GM21619 (cell line): ENCODE data around the gene BEGAIN.

ENCODE experiments used
- ATAC-seq: cut with Tn5 transposase; IDR thresholded peaks from one replicate; pipeline ENCODE4 v1.9.1; 2021; ENCODE audit not compliant: unreplicated experiment

The BEGAIN gene

DNA sequence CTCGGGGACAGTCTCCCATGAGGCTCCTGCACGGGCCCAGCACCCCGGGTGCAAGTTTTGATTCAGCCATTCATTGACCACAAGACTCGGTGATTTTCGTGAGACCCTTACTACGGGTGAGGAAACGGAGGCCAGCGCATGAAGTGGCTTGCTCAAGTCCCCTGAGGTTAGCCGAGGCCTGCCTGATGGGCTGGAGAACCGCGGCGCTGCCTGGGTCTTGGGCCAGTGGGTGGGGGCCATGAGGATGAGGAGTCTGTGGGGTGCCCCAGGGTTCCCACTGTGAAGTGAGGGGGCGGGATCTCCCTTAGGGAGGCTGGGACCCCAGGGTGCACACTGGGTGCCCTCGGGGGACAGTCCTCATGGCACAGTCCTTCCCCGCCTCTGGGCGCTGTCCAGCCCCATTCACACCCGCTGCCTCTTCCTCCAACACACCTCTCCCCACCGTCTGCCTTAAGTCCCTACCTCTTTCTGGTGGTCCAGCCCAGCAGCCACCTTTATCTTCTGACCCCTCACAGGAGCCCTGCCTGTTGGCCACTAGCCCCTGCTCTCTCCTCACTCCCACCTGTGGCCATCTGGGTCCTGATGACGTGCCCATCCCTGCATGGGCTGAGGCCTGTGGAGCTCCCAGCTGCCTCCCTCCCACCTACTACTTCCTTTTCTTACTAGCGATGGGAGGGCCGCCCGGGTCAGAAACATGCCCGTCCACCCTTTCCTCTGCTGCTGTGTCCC is 16.3 kb downstream of the BEGAIN start:
- no peak for ATAC-seq

GRCh38 chr14:100569734-100570286 is 17.4 kb downstream of the BEGAIN start:
- no peak for ATAC-seq

DNA sequence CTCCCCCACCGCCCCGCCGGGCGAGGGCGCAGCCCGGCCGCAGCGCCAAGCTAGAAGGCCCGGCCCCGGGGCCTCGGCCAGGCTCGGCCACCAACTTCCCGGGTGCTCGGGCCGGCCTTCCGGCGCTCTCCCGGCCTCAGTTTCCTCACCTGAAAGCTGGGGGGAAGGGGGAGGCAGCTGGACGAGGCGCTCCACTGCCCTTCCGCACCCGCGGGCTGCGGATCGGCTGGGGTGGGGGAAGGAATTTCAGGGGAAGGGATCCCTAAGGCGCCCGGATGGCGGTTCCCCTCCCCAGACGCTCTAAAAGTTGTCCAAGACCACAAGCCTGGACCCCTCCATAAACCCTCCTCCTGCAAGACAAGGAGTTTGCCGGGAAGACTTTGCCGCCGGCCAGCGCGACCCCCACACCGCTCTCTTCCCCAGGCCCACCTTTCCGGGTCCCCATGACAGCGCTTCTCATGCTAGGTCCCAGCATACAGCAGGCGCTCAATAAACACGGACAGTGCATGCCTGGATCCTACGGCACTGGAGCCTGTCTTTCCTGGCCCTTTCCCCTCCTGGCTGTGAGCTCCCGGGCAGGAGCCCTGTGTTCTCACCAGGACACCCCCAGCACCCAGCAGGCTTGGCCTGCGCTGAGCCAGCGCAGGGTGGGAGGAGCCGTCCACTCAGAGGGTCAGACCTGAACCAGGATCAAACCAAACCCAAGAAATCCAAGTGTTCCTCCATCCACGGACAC is 18.1 kb downstream of the BEGAIN start:
- ATAC-seq, result no peak

DNA sequence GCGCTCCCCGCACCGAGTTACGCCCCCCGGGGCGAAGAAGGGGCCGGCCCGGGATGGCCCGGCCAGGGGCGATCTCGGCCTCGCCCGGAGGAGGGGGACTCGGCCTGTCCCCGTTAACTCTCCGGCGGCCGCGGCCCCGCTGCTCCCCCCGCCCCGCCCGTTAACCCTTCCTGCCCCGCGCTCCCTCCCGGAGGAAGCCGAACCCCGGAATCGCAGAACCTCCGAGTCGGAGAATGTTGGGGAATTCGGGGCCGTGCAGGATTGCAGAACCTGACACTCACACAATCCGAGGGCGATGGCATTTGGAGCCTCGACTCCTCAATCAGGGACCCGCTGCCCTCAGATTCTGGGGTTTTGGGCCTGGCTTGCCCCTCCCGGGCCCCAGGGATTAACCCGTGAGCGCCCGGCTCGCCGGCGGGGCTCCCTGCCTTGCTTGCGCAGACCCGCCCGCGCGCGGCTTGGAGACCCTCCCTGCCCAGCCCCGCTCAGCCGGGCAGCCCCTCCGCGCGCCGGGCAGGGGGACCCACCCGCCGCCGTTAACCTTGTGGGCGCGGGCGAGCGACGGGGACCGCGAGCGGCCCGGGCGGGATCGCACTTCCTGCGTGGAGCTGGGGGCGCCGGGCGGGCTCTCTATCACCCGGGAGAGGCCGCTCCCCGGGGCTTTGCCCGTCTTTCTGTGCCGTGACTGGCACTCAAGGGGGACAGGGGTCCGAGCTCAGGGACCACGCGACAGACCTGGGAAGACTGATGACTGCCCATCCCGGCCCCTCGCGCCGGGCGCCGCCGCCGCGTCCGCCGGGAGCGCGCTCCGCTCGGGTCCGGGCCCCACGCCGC is 18.8 kb downstream of the BEGAIN start:
- ATAC-seq, result no peak

DNA sequence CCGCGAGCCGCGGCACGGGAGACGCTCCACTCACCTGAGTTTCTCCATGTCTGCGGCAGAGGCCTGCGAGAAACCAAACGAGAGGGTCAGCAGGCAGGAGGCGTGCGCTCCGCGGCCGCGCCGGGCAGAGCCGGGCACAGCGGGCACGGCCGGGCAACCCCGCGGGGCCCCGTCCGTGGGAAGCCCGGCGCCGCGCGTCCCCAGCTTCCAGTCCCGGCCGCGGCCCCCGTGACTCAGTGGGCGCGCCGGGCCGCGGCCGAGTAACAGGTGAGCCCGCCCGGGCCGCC is 19.4 kb downstream of the BEGAIN start:
- no peak for ATAC-seq

DNA sequence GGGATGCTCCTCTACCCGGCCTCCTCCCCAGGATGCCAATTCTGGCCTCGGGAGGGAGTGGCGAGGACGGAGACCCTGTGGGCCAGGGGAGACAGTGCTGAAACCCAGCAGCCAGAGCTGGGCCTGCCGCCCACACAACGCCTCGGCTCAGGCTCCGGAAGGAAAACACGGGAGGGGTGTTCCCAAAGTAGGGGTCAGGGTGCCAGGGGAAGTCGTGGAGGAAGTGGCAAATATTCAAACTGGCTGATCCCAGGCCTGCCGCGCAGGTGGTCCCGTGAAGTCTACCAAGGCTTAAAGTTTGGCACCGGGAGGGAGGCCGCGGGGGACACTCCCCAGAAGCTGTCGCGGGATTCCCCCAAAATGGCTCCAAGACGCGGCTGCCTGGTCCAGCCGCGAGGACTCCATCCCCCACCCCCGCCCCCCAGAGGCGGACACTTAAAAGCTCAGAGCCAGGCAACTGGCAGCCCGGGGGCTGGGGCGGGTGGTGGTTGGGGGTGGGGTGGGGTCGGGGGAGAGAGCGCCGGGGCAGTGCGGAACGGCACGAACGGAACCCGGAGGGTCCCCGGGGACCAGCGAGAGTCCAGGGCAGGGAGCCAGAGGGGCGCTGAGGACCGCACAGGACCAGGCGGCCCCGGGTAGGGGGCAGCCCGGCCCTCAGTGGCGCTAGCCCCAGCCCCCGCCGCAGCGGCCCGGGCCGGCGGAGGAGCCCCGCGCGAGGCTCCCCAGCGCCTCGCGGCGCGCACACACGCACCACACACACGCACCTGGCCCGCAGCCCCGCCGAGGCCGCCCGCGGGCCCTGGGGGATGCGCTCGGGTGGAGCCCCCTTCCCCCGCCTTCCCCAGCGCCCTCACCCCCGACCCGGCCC is 20.0 kb downstream of the BEGAIN start:
- ATAC-seq, result no peak

DNA sequence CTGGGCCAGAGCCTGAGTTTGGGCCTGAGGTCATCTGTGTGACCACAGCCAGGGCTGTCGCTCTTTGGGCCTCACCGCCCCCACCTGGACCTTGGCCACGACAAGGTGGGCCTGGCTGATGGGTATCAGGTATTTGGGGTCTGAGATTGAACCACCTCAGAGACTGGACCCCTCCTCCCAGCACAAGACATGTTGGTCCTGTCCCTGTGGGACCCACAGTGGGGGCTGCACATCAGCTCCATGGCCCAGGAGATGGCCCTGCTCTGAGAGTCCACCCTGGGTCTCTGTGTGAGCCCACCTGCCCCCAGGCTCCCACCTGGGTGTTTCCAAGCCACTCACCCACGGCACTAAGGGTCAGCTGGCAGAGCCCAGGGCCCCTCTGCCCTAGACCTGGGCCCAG is 20.6 kb downstream of the BEGAIN start:
- no peak for ATAC-seq

- ATAC-seq, result no peak
Measured at GRCh38 chr14:100566119-100566518, 21.1 kb downstream of the BEGAIN start.

DNA sequence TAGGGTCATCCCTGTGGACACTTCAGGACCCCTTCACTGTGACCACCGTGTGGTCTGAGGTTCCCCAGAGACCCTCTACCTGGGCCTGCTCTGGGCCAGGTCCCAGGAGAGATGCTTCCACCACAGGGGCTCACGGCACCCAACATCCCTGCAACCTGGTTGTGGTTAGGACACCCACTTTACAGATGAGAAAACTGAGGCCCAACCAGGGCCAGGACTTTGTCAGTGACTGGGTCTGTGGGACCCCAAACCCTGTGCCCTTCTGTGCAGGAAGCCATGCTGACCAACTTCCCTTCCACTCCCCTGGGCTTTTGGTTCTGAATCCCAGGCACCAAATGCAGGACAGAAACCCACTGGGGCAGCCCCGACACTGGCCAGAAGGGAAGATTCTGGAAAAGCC is 21.6 kb downstream of the BEGAIN start:
- ATAC-seq, result no peak

GRCh38 chr14:100564512-100564911 is 22.7 kb downstream of the BEGAIN start:
- no peak for ATAC-seq

DNA sequence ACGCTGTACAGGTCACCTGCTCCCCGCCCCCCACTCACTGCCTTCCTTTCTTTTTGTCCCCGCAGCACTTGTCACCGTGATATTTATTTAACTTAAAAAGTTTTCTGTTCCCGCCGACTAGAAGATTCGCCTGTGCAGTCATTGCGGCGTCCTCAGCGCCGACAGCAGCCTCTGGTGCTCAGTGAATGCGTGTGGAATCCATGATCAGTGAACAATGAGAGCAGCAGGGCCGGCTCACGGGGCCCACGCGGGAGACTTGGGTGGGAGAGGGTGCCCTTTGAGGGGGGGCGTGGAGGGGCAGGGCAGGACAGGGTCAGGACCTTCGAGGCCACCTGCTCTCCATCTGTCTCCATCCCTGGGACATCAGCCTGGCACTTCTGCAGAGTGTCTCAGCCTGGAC is 24.5 kb downstream of the BEGAIN start:
- no peak for ATAC-seq

- ATAC-seq, result no peak
Measured at GRCh38 chr14:100561005-100561404, 26.2 kb downstream of the BEGAIN start.

- no peak for ATAC-seq
Measured at GRCh38 chr14:100560471-100560870, 26.7 kb downstream of the BEGAIN start.

GRCh38 chr14:100559455-100559854 is 27.8 kb downstream of the BEGAIN start:
- ATAC-seq, result no peak

GRCh38 chr14:100558966-100559365 is 28.3 kb downstream of the BEGAIN start:
- no peak for ATAC-seq

DNA sequence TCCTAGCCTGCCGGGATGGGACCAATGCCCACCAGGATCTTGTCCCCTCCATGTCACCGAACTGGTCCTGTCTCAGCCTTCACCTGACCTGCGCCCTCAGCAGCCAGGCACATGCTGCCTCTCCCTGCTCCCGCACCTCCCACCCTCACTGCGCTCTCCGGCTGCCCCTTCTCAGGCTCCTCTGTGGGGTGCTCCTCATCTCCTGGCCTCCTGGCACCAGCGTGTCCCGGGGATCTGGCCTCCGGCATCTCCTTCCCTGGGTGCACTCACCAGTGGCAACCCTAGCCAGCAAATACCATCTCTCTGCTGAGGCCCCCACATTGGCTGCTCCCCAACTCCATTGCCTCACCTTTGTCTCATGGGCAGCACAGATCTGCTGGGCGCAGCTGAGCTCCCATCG is 29.0 kb downstream of the BEGAIN start:
- ATAC-seq, result no peak

GRCh38 chr14:100557658-100558057 is 29.6 kb downstream of the BEGAIN start:
- no peak for ATAC-seq

- no peak for ATAC-seq
Measured at GRCh38 chr14:100556936-100557505, 30.2 kb downstream of the BEGAIN start.

DNA sequence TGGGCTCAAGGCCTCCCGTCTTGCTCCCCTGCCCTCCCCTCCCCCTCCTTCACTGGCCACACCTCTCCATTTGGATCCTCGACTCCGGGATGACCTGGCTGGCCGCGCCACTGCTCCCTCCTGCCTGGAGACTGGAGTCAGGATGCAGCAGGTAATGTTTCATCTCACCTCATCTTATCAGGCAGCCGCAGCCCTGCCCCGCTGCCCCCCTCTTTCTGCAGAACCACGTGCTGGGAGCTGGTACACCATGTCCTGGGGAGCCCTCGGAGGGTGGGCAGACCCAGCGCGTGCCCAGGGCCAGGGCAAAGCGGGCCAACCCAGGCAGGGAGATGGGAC is 31.1 kb downstream of the BEGAIN start:
- ATAC-seq, result no peak

GRCh38 chr14:100555436-100556139 is 31.6 kb downstream of the BEGAIN start:
- no peak for ATAC-seq
